ENCODE results near the gene ZFYVE19.
"Not testable (repeated sequence)": the region's sequence is repeated elsewhere in the genome, so short reads cannot be mapped to it uniquely, and the experiment has no call there.

Gene ZFYVE19

DNA sequence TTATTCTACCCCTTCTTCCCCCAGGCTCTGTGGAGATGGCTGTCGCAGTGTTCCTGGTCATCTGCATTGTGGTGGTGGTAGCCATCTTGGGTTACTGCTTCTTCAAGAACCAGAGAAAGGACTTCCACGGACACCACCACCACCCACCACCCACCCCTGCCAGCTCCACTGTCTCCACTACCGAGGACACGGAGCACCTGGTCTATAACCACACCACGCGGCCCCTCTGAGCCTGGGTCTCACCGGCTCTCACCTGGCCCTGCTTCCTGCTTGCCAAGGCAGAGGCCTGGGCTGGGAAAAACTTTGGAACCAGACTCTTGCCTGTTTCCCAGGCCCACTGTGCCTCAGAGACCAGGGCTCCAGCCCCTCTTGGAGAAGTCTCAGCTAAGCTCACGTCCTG lies 49.9 kb downstream of the ZFYVE19 start:
- no peaks in the 10 kb centered on the region for H3K36me3 Mint-ChIP-seq
- H3K27me3 Mint-ChIP-seq = peaks cover 16% of the 10 kb centered on the region
- CTCF ChIA-PET = interaction anchor here (1.0 to 8.8 kb wide), 8 partner anchors 14 to 387 kb away, joined by 3 to 252 read pairs (median 8); partner anchors contain the start of genes SPINT1 and VPS18
- no peaks in the 10 kb centered on the region for H3K9me3 Mint-ChIP-seq
- H3K4me1 Mint-ChIP-seq = peaks cover 16% of the 10 kb centered on the region
- no peak for DNase-seq
- H3K27ac Mint-ChIP-seq = no peak overlapping the region
- no peak overlapping the region for H3K4me3 Mint-ChIP-seq

DNA sequence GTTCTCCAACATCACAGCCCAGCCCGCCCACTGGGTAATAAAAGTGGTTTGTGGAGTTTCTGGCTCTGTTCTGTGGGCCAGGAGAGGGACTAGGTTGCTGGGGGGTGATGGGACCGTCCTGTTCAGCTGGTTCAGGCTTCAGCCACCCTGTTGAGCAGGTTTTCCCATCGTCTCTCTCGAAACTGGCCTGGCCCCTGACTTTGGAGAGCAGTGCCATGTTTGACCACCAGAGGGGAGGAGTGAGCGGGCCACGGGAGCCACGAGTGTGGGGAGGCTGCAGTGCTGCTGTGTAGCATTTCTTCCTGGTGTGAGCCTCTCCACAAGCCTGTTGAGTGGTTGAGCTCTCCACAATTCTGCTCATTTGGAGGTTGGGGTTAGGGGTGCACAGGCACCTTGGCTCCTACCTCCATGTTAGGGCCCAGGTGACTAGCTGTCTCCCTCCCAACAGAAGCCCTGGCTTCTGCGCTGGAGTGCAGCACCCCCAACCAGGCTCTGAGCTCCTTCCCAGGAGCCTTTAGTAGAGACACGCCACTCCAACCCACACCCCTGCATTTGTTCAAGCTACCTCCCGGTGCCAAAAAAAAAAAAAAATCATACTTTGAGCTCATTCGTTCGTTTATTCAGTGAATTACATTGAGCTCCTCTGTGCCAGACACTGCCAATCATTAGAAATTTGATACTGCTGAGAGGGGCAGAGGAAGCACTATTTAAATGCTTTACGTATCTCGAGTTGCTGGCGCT lies 50.9 kb downstream of the ZFYVE19 start:
- DNase-seq = peak; percentile 86
- H3K9me3 Mint-ChIP-seq = no peaks in the 10 kb centered on the region
- CTCF ChIA-PET = interaction anchor here (0.8 to 8.8 kb wide), 16 partner anchors 8 to 386 kb away, joined by 3 to 252 read pairs (median 5); partner anchors contain the start of genes SPINT1 and VPS18
- peaks cover 16% of the 10 kb centered on the region for H3K4me1 Mint-ChIP-seq
- H3K36me3 Mint-ChIP-seq = no peaks in the 10 kb centered on the region
- peaks cover 19% of the 10 kb centered on the region for H3K27me3 Mint-ChIP-seq
- no peak overlapping the region for H3K27ac Mint-ChIP-seq
- H3K4me3 Mint-ChIP-seq = no peak overlapping the region

- DNase-seq = no peak
- H3K4me1 Mint-ChIP-seq = peaks cover 16% of the 10 kb centered on the region
- no peaks in the 10 kb centered on the region for H3K9me3 Mint-ChIP-seq
- CTCF ChIA-PET = interaction anchor here (0.8 to 8.8 kb wide), 15 partner anchors 9 to 180 kb away, joined by 3 to 252 read pairs (median 5); partner anchors contain the start of genes SPINT1 and VPS18
- peaks cover 24% of the 10 kb centered on the region for H3K27me3 Mint-ChIP-seq
- no peaks in the 10 kb centered on the region for H3K36me3 Mint-ChIP-seq
- H3K27ac Mint-ChIP-seq = no peak overlapping the region
- no peak overlapping the region for H3K4me3 Mint-ChIP-seq
These were observed 51.8 kb downstream of the ZFYVE19 start for GRCh38 chr15:40858706-40859105.

DNA sequence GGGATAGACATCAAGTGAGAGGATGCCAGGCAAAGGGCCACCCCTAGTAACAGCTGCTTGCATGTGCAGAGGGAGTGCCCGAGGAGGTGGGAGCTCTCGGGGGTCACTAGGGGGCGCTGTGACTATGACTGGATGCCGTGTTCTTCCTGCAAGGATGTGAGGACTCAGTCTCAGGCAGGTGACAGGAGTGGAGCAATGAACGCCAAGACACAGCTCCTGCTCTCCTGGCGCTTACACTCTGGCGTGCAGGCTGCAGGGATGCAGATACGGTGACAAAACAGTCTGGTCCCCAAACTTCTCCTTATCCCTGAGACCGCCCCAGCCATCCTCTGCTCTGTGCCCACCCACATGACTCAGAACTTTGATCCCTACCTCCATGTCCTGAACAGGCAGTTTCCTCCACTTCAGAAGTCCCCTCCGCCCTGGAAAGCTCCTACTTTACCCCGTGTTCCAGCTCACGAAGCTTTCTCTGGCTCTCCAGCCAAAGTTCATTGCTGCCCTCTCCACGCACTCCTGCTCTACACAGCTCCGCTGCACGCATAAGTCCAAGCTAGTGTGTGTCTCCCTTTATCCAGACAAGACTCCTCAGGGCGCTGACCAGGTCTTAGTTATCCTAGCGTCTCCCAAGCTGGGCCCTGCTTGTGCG lies 52.4 kb downstream of the ZFYVE19 start:
- Mint-ChIP-seq H3K4me3 (no peak overlapping the region), H3K27me3 (peaks cover 30% of the 10 kb centered on the region), H3K9me3 (no peaks in the 10 kb centered on the region), H3K36me3 (no peaks in the 10 kb centered on the region), H3K4me1 (peaks cover 16% of the 10 kb centered on the region), H3K27ac (no peak overlapping the region)
- DNase-seq = peak; percentile 92
- CTCF ChIA-PET = interaction anchor here (0.7 to 8.8 kb wide), 13 partner anchors 9 to 181 kb away, joined by 3 to 252 read pairs (median 5); partner anchors contain the start of genes RAD51, SPINT1 and VPS18

GRCh38 chr15:40861147-40861546 lies 54.3 kb downstream of the ZFYVE19 start:
- CTCF ChIA-PET = interaction anchor here (8.8 kb wide), 1 partner anchor 37 kb away, joined by 252 read pairs; the partner anchor contains the start of gene VPS18
- not testable (repeated sequence) for H3K27ac Mint-ChIP-seq

GRCh38 chr15:40863660-40864270 lies 56.9 kb downstream of the ZFYVE19 start:
- Mint-ChIP-seq H3K9me3 (no peaks in the 10 kb centered on the region), H3K27me3 (peaks cover 36% of the 10 kb centered on the region), H3K4me3 (no peak overlapping the region), H3K4me1 (peaks cover 8% of the 10 kb centered on the region), H3K36me3 (no peaks in the 10 kb centered on the region), H3K27ac (no peak overlapping the region)
- CTCF ChIA-PET = interaction anchor here (1.0 kb wide), 1 partner anchor 31 kb away, joined by 5 read pairs; the partner anchor contains the start of gene VPS18
- no peak for DNase-seq

More at GRCh38 chr15:40861147-40861546, 54.3 kb downstream of the ZFYVE19 start:
- H3K4me3 Mint-ChIP-seq, H3K9me3 Mint-ChIP-seq, DNase-seq, H3K36me3 Mint-ChIP-seq: not testable (repeated sequence)
- H3K27me3 Mint-ChIP-seq = peaks cover 36% of the 10 kb centered on the region
- H3K4me1 Mint-ChIP-seq = peaks cover 16% of the 10 kb centered on the region
